PFSK-1 (cell line): ENCODE results near the gene MYO7B.

Source experiments
- FOXP2 ChIP-seq: optimal IDR thresholded peaks from 2 replicates; pipeline ENCODE3; 2011; ENCODE audit warnings: borderline replicate concordance, control low read depth, inconsistent platforms; ENCODE audit not compliant: insufficient read depth; ENCODE audit errors: extremely low read length, extremely low read depth
- POLR2AphosphoS5 ChIP-seq: IDR thresholded peaks from 2 replicates; pipeline ENCODE4 v1.6.1; 2012; ENCODE audit warnings: low read depth, mild to moderate bottlenecking, control low read depth, low read length, moderate library complexity
- SIN3A ChIP-seq: IDR thresholded peaks from 2 replicates; pipeline ENCODE4 v1.6.1; 2012; ENCODE audit warnings: mild to moderate bottlenecking, low read length, moderate library complexity, borderline replicate concordance; ENCODE audit not compliant: insufficient read depth
- TAF1 ChIP-seq: IDR thresholded peaks from 2 replicates; pipeline ENCODE4 v1.6.1; 2012; ENCODE audit warnings: low read length, control low read depth, borderline replicate concordance; ENCODE audit not compliant: insufficient read depth
- TF ChIP-seq, protein P1 (sequence below), 2 experiments: IDR thresholded peaks; 2 replicates each; pipeline versions ENCODE4 v1.6.1 to v1.8.0; 2011 to 2012; ENCODE audit warnings: low read depth in 2 of 2, low read length in 2 of 2, control low read depth in 1 of 2, inconsistent platforms in 1 of 2, mild to moderate bottlenecking in 1 of 2, moderate library complexity in 1 of 2; ENCODE audit not compliant: insufficient read depth in 1 of 2

MYO7B gene

DNA sequence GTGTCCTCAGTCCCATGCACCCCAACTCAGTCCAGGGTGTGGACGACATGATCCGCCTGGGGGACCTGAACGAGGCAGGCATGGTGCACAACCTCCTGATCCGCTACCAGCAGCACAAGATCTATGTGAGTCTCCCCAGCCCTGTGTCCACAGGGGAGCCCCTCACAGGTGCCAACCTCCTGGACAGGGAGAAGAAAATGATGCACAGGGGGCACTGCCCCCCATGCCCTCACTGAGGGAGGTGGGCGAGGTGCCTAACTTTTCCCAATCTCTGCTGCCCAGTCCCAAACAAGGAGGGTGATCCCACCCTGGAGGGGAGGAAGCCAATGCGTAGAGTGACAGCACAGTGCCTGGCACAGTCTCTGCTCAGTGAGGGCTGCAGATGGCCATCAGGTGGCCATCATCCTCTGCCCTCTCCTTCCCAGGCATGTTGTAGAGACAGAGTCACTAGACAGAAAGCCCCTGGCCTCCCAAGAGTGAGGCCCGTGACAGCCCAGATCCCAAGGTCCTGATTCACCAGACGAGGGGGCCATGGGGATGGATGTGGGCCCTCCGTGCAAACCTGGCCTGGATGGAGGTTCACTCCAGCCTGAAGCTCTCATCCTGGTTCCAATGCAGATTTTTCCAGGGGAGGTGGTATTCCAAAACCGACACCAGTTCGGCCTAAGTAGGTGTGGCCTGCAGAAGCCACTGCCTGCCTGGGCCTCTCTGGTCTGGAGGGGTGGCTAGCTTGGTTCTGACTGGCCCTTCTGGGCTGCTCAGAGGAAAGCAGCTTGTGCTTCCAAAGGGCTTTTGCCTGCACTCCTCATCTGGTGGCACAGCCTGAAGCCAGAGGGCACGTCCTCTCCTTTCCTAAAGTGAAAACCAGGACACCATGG is 30.0 kb downstream of the MYO7B start:
- TF ChIP-seq TAF1 (no peak), POLR2AphosphoS5 (no peak), FOXP2 (no peak), SIN3A (no peak)
- TF ChIP-seq, protein P1, sequence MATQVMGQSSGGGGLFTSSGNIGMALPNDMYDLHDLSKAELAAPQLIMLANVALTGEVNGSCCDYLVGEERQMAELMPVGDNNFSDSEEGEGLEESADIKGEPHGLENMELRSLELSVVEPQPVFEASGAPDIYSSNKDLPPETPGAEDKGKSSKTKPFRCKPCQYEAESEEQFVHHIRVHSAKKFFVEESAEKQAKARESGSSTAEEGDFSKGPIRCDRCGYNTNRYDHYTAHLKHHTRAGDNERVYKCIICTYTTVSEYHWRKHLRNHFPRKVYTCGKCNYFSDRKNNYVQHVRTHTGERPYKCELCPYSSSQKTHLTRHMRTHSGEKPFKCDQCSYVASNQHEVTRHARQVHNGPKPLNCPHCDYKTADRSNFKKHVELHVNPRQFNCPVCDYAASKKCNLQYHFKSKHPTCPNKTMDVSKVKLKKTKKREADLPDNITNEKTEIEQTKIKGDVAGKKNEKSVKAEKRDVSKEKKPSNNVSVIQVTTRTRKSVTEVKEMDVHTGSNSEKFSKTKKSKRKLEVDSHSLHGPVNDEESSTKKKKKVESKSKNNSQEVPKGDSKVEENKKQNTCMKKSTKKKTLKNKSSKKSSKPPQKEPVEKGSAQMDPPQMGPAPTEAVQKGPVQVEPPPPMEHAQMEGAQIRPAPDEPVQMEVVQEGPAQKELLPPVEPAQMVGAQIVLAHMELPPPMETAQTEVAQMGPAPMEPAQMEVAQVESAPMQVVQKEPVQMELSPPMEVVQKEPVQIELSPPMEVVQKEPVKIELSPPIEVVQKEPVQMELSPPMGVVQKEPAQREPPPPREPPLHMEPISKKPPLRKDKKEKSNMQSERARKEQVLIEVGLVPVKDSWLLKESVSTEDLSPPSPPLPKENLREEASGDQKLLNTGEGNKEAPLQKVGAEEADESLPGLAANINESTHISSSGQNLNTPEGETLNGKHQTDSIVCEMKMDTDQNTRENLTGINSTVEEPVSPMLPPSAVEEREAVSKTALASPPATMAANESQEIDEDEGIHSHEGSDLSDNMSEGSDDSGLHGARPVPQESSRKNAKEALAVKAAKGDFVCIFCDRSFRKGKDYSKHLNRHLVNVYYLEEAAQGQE (IDR thresholded peaks at IDR 0.05; ENCODE audit: insufficient read depth in 1 of 2, low read depth in 2 of 2, low read length in 2 of 2): no peak

GRCh38 chr2:127566139-127566417 is 30.6 kb downstream of the MYO7B start:
- no peak for TF ChIP-seq TAF1
- TF ChIP-seq, protein P1 (IDR thresholded peaks at IDR 0.05; ENCODE audit: insufficient read depth in 1 of 2, low read depth in 2 of 2, low read length in 2 of 2): no peak
- no peak for TF ChIP-seq SIN3A
- no peak for TF ChIP-seq POLR2AphosphoS5
- no peak for TF ChIP-seq FOXP2

DNA sequence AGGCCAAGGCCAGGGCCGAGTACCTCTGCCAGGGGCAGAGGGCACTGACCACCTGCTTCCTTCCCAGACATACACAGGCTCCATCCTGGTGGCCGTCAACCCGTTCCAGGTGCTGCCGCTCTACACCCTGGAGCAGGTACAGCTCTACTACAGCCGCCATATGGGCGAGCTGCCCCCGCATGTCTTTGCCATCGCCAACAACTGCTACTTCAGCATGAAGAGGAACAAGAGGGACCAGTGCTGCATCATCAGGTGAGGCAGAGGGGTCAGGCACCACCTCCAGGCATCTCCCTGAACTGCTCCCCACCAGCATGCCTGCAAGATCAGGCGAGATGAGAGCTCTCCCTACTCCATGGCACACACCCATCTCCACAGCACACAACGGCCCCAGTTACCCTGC is 31.1 kb downstream of the MYO7B start:
- TF ChIP-seq SIN3A (no peak), FOXP2 (no peak), POLR2AphosphoS5 (no peak), TAF1 (no peak)
- TF ChIP-seq, protein P1 (IDR thresholded peaks at IDR 0.05; ENCODE audit: insufficient read depth in 1 of 2, low read depth in 2 of 2, low read length in 2 of 2): no peak

GRCh38 chr2:127567351-127567854 is 31.9 kb downstream of the MYO7B start:
- TF ChIP-seq, protein P1 (IDR thresholded peaks at IDR 0.05; ENCODE audit: insufficient read depth in 1 of 2, low read depth in 2 of 2, low read length in 2 of 2): no peak
- no peak for TF ChIP-seq POLR2AphosphoS5
- TF ChIP-seq FOXP2: no peak
- no peak for TF ChIP-seq SIN3A
- TF ChIP-seq TAF1: no peak
